Mesenchymal stem cell (in vitro differentiated cells and primary cell): ENCODE data around the gene PATZ1.

Experiments used
- DNase-seq: peaks from one replicate; pipeline ENCODE4 v3.0.0-alpha.2; 2013
- H2AFZ ChIP-seq: one replicate; pipeline ENCODE4 v1.6.1; 2013; ENCODE audit warnings: low read depth, mild to moderate bottlenecking, control low read depth, inconsistent platforms, low read length, moderate library complexity
- H2AK5ac ChIP-seq: 2 replicates; pipeline ENCODE4 v1.6.1; 2013; ENCODE audit warnings: low read length, moderate library complexity, mild to moderate bottlenecking, inconsistent platforms; ENCODE audit not compliant: severe bottlenecking
- H2BK120ac ChIP-seq: one replicate; pipeline ENCODE4 v1.6.1; 2013; ENCODE audit warnings: low read depth, mild to moderate bottlenecking, inconsistent platforms, low read length, moderate library complexity
- H2BK12ac ChIP-seq, 2 experiments: one replicate each; pipeline ENCODE4 v1.6.1; 2013; ENCODE audit warnings: inconsistent platforms in 2 of 2, low read length in 2 of 2, mild to moderate bottlenecking in 2 of 2, moderate library complexity in 2 of 2, control low read depth in 1 of 2
- H2BK15ac ChIP-seq: one replicate; pipeline ENCODE4 v1.6.1; 2013; ENCODE audit warnings: mild to moderate bottlenecking, low read depth, inconsistent platforms; ENCODE audit not compliant: poor library complexity, severe bottlenecking
- H2BK5ac ChIP-seq: 2 replicates; pipeline ENCODE4 v1.6.1; 2013; ENCODE audit warnings: low read depth, mild to moderate bottlenecking, low read length, control low read depth, inconsistent platforms; ENCODE audit not compliant: poor library complexity, severe bottlenecking
- H3K14ac ChIP-seq, 2 experiments: one replicate each; pipeline ENCODE4 v1.6.1; 2013; ENCODE audit warnings: inconsistent platforms in 2 of 2, low read length in 2 of 2, control low read depth in 1 of 2, mild to moderate bottlenecking in 1 of 2, moderate library complexity in 1 of 2
- H3K18ac ChIP-seq, 2 experiments: one replicate each; pipeline ENCODE4 v1.6.1; 2013; ENCODE audit warnings: inconsistent platforms in 2 of 2, low read length in 2 of 2, control low read depth in 1 of 2, low read depth in 1 of 2, mild to moderate bottlenecking in 1 of 2
- H3K23ac ChIP-seq, 2 experiments: one replicate each; pipeline ENCODE4 v1.6.1; 2013; ENCODE audit warnings: inconsistent platforms in 2 of 2, low read length in 2 of 2, mild to moderate bottlenecking in 2 of 2, moderate library complexity in 2 of 2, control low read depth in 1 of 2
- H3K27ac ChIP-seq: 2 replicates; pipeline ENCODE4 v1.5.1; 2013; ENCODE audit warnings: mild to moderate bottlenecking, moderate library complexity, low read length, control low read depth, inconsistent platforms; ENCODE audit not compliant: poor library complexity, severe bottlenecking
- H3K27me3 ChIP-seq, 2 experiments: 2 replicates each; pipeline versions ENCODE4 v1.6.1 to v1.7.0; 2013; ENCODE audit warnings: low read length in 2 of 2, mild to moderate bottlenecking in 2 of 2, moderate library complexity in 2 of 2, control low read depth in 1 of 2, inconsistent platforms in 1 of 2; ENCODE audit not compliant: control insufficient read depth in 1 of 2, insufficient read depth in 1 of 2
- H3K36me3 ChIP-seq, 2 experiments: 2 replicates each; pipeline versions ENCODE4 v1.6.1 to v1.7.0; 2013; ENCODE audit warnings: low read length in 2 of 2, control low read depth in 1 of 2, inconsistent platforms in 1 of 2, low read depth in 1 of 2, mild to moderate bottlenecking in 1 of 2; ENCODE audit not compliant: insufficient read depth in 2 of 2, control insufficient read depth in 1 of 2
- H3K4ac ChIP-seq, 2 experiments: one replicate each; pipeline ENCODE4 v1.6.1; 2013; ENCODE audit warnings: inconsistent platforms in 2 of 2, low read length in 2 of 2, mild to moderate bottlenecking in 2 of 2, moderate library complexity in 2 of 2, control low read depth in 1 of 2, low read depth in 1 of 2
- H3K4me1 ChIP-seq: 2 replicates; pipeline ENCODE4 v1.6.1; 2013; ENCODE audit warnings: low read depth, low read length, control low read depth; ENCODE audit not compliant: control insufficient read depth, insufficient read depth
- H3K4me2 ChIP-seq: 2 replicates; pipeline ENCODE4 v1.6.1; 2013; ENCODE audit warnings: low read length, mild to moderate bottlenecking, inconsistent platforms; ENCODE audit not compliant: poor library complexity, severe bottlenecking
- H3K4me3 ChIP-seq, 2 experiments: 2 replicates each; pipeline versions ENCODE4 v1.5.1 to v1.7.0; 2013; ENCODE audit warnings: low read length in 2 of 2, mild to moderate bottlenecking in 2 of 2, control low read depth in 1 of 2, low read depth in 1 of 2; ENCODE audit not compliant: insufficient read depth in 1 of 2
- H3K79me1 ChIP-seq: replicated peaks from 2 replicates; pipeline ENCODE4 v1.6.1; 2013; ENCODE audit warnings: mild to moderate bottlenecking, control low read depth, low read length, inconsistent platforms; ENCODE audit not compliant: poor library complexity, severe bottlenecking
- H3K9ac ChIP-seq: 2 replicates; pipeline ENCODE4 v1.7.0; 2013; ENCODE audit warnings: mild to moderate bottlenecking, low read length, moderate library complexity
- H3K9me3 ChIP-seq: 2 replicates; pipeline ENCODE4 v1.7.0; 2013; ENCODE audit warnings: mild to moderate bottlenecking, low read length; ENCODE audit not compliant: control insufficient read depth
- H4K8ac ChIP-seq: one replicate; pipeline ENCODE4 v1.6.1; 2013; ENCODE audit warnings: inconsistent platforms, mild to moderate bottlenecking, low read length, moderate library complexity
- H4K91ac ChIP-seq: one replicate; pipeline ENCODE4 v1.6.1; 2013; ENCODE audit warnings: mild to moderate bottlenecking, low read length, inconsistent platforms
- WGBS: methylation state at CpG from one replicate; pipeline ENCODE4 v1.1.7; 2013; ENCODE audit warnings: mixed read lengths; 5-methylcytosine and 5-hydroxymethylcytosine counted together

PATZ1 gene

DNA sequence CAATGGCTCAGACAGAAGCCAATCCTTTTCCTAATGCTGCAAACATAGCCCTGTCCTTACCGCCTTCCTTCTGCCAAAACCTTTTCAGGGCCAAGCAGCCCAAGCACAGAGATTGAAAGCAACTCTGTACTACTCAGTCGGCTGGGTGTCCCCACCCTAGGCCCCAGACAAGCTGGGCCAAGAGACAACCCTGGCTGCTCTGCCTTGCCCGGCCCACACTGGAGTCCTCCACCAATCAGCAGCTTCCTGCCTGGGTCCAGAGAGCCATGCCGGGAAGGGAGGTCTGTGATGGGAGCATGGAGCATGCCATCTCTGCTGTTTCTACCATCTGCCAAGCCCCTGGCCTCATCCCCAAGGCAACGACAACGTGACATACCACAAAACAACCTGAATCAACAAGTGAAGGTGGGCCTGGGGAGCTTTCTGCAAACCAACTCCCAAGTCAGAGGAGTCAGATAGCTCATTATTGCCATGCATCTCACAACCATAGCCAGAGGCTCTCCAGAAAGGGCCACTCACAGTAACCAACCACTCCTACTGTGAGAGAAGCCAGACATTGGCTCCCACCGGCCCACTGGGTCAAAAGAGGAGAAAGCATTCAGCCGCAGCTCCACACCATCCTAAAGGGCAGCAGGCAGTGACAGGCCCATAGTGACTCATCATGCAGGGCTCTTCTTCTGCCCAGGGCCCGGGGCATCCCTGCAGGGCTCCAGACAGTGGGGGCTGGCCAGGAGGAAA, 18.2 kb downstream of the PATZ1 start:
- Histone ChIP-seq H3K4ac (no peak overlapping the region), H2AFZ (no peak overlapping the region), H4K91ac (no peak overlapping the region), H2BK120ac (no peak overlapping the region), H3K79me1 (peaks cover 20% of the 10 kb centered on the region), H2BK5ac (no peak overlapping the region), H3K4me1 (peaks cover 22% of the 10 kb centered on the region), H3K9me3 (no peaks in the 10 kb centered on the region), H2BK15ac (no peak overlapping the region), H3K27me3 (no peaks in the 10 kb centered on the region), H3K36me3 (peaks cover 52 to 53% of the 10 kb centered on the region in 2 experiments), H3K18ac (no peak overlapping the region), H3K14ac (no peak overlapping the region), H3K9ac (no peak overlapping the region), H4K8ac (no peak overlapping the region), H3K27ac (peak overlapping the region; percentile 48), H3K4me2 (no peak overlapping the region), H2AK5ac (no peak overlapping the region), H3K23ac (no peak overlapping the region), H3K4me3 (no peak overlapping the region), H2BK12ac (no peak overlapping the region)
- 87% methylated on average over 9 of the region's 9 CpGs for WGBS
- no peak for DNase-seq

GRCh38 chr22:31326877-31327276, 19.3 kb downstream of the PATZ1 start:
- H2BK120ac ChIP-seq = no peak overlapping the region
- 95% methylated on average over 9 of the region's 9 CpGs for WGBS

DNA sequence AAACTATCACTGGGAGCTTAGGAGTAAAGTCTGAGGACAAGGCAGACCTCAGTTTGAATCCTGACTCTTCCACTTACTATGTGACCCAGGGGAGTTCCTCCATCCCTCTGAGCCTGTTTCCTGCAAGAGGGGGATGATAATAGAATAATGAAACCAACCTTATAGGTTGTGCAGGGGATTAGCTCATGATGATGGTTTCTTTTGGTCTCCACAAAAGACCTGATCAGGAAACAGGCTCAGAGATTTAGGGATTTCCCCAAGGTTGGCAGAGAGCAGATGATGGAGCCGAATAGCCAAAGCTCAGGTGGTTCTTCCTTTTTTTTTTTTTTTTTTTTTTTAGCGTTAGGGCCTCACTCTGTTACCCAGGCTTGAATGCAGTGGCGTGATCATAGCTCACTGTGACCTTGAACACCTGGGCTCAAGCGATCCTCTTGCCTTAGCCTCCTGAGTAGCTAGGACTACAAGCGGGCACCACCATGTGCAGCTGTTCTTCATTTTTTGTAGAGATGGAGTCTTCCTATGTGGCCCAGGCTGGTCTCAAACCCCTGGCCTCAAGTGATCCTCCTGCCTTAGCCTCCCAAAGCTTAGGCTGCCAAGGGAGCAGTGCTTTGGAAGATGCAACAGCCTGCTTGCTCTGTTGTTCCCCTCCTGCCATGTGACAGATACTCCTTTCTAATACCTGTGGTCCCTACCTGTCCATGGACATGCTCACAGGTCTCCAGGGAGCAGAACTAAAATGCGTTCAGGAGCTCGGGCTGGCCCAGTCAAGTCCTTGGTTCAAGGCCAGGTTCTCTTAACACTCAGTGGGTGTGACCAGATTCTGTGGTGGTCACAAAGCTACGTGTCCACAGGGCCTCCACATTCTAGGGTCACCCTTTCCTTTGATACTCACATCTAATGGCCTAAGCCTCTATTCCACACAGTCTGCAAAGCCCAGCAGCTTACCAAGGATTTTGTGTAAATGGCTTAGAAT, 22.3 kb downstream of the PATZ1 start:
- no peak overlapping the region for H3K4me2 ChIP-seq
- H3K27ac ChIP-seq = no peak overlapping the region
- H3K27me3 ChIP-seq = no peaks in the 10 kb centered on the region
- peaks cover 29 to 35% of the 10 kb centered on the region in 2 experiments for H3K36me3 ChIP-seq
- H2BK15ac ChIP-seq = no peak overlapping the region
- no peak overlapping the region for H4K8ac ChIP-seq
- no peak overlapping the region for H3K23ac ChIP-seq
- H2BK120ac ChIP-seq = no peak overlapping the region
- H3K14ac ChIP-seq = no peak overlapping the region
- no peak overlapping the region for H3K4me3 ChIP-seq
- H3K18ac ChIP-seq = no peak overlapping the region
- H2BK5ac ChIP-seq = no peak overlapping the region
- no peak overlapping the region for H2AK5ac ChIP-seq
- no peak overlapping the region for H3K9ac ChIP-seq
- H3K9me3 ChIP-seq = no peaks in the 10 kb centered on the region
- H3K4me1 ChIP-seq = peaks cover 14% of the 10 kb centered on the region
- peaks cover 8% of the 10 kb centered on the region for H3K79me1 ChIP-seq
- H4K91ac ChIP-seq = no peak overlapping the region
- H3K4ac ChIP-seq = no peak overlapping the region
- DNase-seq = no peak
- WGBS = 96% methylated on average over 7 of the region's 8 CpGs
- no peak overlapping the region for H2BK12ac ChIP-seq
- no peak overlapping the region for H2AFZ ChIP-seq

More at GRCh38 chr22:31326877-31327276, 19.3 kb downstream of the PATZ1 start:
- no peak overlapping the region for H3K4me3 ChIP-seq
- no peak overlapping the region for H3K27ac ChIP-seq
- H3K23ac ChIP-seq = no peak overlapping the region
- no peak for DNase-seq
- no peak overlapping the region for H2AK5ac ChIP-seq
- peaks cover 20% of the 10 kb centered on the region for H3K4me1 ChIP-seq
- no peak overlapping the region for H4K91ac ChIP-seq
- no peak overlapping the region for H2AFZ ChIP-seq
- H3K14ac ChIP-seq = no peak overlapping the region
- no peaks in the 10 kb centered on the region for H3K9me3 ChIP-seq
- H3K79me1 ChIP-seq = peaks cover 15% of the 10 kb centered on the region
- no peak overlapping the region for H3K18ac ChIP-seq
- H3K4me2 ChIP-seq = no peak overlapping the region
- H3K27me3 ChIP-seq = no peaks in the 10 kb centered on the region
- no peak overlapping the region for H4K8ac ChIP-seq
- no peak overlapping the region for H3K9ac ChIP-seq
- H2BK5ac ChIP-seq = no peak overlapping the region
- H3K4ac ChIP-seq = no peak overlapping the region
- H3K36me3 ChIP-seq = peaks cover 43 to 45% of the 10 kb centered on the region in 2 experiments
- H2BK12ac ChIP-seq = no peak overlapping the region
- no peak overlapping the region for H2BK15ac ChIP-seq

- Histone ChIP-seq H3K4me1 (no peaks in the 10 kb centered on the region), H3K14ac (no peak overlapping the region), H3K9ac (no peak overlapping the region), H2AFZ (no peak overlapping the region), H3K4ac (no peak overlapping the region), H3K4me2 (no peak overlapping the region), H3K27ac (no peak overlapping the region), H3K4me3 (no peak overlapping the region), H4K8ac (no peak overlapping the region), H4K91ac (no peak overlapping the region), H3K36me3 (peaks cover 15 to 16% of the 10 kb centered on the region in 2 experiments), H2BK15ac (no peak overlapping the region), H3K23ac (peak overlapping the region in 1 of 2 experiments; percentile 14), H2BK12ac (no peak overlapping the region), H3K79me1 (no peaks in the 10 kb centered on the region), H3K9me3 (no peaks in the 10 kb centered on the region), H2BK120ac (no peak overlapping the region), H2AK5ac (no peak overlapping the region), H2BK5ac (no peak overlapping the region), H3K27me3 (no peaks in the 10 kb centered on the region), H3K18ac (no peak overlapping the region)
- DNase-seq = no peak
- WGBS = 96% methylated on average over 4 of the region's 4 CpGs
Observed at GRCh38 chr22:31321421-31321820, 24.7 kb downstream of the PATZ1 start.
